LHCN-M2 (cell line): ENCODE data around the gene MPC1. TPM values are rescaled to one million over a fixed set of nuclear protein-coding genes. Genes with fewer than 3 reads are reported as not detected.
"Not testable (repeated sequence)": the region's sequence is repeated elsewhere in the genome, so short reads cannot be mapped to it uniquely, and the experiment has no call there.

ENCODE experiments used
- DNase-seq: peaks from one replicate; pipeline ENCODE4 v3.0.0-alpha.2; 2012; ENCODE audit warnings: low read depth
- total RNA-seq: library from RNA; depleted of rRNA; stranded (reverse); fragments of >200 nt; gene quantifications from 2 replicates; pipeline ENCODE4 v1.2.3, GENCODE V29; 2014

Gene MPC1
- total RNA-seq, 1 experiment from 2014 or later: 22.7 TPM

GRCh38 chr6:166381733-166382499 lies 824 bp downstream of the MPC1 start:
- DNase-seq: peak; percentile 39

GRCh38 chr6:166381381-166381732 lies 1.4 kb downstream of the MPC1 start:
- DNase-seq: no peak

DNA sequence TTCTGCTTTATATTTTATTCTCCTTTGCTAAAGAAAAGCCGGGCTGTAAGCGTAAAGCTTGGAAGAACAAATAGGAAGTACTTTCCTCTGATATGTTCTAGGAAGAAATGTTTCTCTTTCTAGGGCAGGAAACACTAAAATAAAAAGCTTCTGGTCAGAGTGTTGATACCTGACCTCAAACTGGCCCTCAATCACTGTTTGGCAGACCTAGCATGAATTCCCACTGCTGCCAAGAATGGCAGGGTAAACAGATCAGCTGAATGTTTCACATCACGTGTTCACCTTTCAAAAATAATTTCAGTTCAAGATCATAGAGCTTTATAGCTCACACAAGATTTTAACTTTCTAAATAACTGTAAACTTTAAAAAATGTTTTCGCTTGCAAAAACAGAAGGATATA lies 2.9 kb downstream of the MPC1 start:
- no peak for DNase-seq

GRCh38 chr6:166379103-166379586 lies 3.6 kb downstream of the MPC1 start:
- DNase-seq: no peak

DNA sequence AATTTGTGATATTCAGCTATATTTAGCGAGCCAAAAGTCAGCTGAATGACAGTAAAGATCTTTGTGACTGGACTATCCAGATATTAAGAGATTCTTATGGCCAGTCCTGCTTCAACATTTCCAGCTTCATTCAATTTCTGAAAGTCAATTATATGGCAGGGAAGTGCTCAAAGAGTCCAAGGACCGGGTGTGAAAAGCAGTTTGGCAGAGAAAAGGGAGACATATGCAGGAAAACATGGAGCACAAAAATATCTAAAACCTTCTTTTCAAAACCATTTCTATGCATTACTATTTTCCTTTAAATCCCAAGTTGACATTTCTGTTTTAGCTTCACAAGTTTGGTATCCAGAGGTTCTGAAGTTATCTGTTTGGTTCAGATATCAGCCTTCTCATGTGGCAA lies 5.0 kb downstream of the MPC1 start:
- no peak for DNase-seq

GRCh38 chr6:166375013-166375412 lies 7.7 kb downstream of the MPC1 start:
- no peak for DNase-seq

GRCh38 chr6:166370489-166370888 lies 12.3 kb downstream of the MPC1 start:
- no peak for DNase-seq

GRCh38 chr6:166369782-166370181 lies 13.0 kb downstream of the MPC1 start:
- DNase-seq: no peak

- DNase-seq: no peak
Observed at GRCh38 chr6:166366921-166367320, 15.8 kb downstream of the MPC1 start.

DNA sequence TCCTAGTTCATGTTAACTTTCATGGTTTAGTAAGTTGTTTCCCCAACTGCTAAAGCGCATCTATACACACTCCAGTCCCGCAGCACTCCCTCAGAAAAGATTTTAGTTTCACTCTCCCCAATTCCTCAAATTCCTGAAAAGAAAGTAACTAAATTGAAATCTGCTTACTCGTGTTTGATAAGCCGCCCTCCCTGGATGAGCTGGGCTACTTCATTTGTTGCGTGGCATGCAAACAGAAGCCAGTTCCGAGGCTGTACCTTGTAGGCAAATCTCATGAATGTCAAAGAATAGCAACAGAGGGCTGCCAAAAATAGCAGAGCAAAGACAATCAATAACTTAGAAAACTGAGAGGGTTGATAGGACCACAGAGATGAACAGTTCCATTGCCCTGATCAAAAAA lies 16.9 kb downstream of the MPC1 start:
- no peak for DNase-seq

DNA sequence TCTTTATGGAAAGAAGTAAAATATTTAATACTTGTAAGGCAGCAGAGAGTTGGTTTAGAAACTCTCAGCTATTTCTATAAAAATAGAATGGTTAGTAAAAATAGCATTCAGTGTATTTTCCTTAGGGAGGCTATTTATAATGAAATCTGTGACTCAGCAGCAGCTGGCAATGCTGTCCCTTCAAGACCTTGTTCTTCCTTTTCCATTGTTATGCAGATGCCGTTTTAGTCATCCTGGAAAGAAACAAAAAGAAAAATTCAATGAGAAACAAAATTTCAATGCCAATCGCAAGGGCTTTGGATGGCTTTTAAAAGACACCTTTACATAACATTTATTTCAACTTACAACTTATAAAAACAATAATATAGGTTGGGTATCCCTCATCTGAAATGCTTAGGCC lies 17.5 kb downstream of the MPC1 start:
- DNase-seq: peak; percentile 81

DNA sequence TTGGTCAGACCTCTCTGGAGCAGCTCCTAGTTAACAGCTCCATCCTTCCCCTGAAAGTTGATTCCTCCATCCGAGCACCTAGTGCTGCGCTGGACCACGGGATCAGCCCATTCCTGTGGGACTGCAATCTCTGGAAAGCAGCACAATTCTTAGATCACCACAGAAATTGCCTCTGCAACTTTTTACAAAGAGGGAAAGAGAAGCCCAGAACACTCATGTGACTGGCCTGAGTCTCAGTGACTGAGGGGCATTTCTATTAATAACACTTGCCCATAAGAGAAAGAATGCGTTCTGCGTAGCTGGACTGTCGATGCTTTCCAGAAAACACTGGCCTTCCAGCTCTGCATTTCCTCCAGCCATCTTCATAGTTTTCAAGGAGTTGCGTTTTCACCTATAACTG lies 18.3 kb downstream of the MPC1 start:
- DNase-seq: no peak

DNA sequence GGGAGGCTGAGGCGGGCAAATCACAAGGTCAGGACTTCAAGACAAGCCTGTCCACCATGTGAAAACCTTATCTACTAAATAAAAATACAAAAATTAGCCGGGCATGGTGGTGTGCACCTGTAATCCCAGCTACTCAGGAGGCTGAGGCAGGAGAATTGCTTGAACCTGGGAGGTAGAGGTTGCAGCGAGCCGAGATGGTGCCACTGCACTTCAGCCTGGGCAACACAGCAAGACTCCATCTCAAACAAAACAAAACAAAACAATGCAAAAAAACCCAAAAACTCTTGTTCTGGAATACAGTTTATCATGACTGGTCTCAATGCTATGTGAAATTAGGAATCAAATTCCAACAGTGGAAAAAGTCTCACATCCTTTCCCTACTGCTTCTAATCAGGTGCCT lies 20.3 kb downstream of the MPC1 start:
- not testable (repeated sequence) for DNase-seq

DNA sequence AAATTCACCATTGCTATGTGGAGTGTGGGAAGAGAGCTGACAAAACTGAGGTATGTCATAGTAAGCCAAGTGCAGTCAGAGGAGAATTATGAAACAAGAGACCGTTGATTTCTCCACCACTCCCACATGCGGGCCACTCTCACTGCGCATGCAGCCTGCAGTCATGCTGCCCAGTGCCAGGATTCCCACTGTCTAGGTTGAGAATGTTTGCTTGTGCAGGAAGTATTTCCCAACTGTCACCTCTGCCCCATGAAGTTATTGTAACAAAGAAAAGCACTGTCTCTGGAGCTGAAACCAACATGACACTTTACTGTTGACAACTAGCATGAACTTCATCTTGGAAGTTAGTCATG lies 21.7 kb downstream of the MPC1 start:
- peak; percentile 71 for DNase-seq

DNA sequence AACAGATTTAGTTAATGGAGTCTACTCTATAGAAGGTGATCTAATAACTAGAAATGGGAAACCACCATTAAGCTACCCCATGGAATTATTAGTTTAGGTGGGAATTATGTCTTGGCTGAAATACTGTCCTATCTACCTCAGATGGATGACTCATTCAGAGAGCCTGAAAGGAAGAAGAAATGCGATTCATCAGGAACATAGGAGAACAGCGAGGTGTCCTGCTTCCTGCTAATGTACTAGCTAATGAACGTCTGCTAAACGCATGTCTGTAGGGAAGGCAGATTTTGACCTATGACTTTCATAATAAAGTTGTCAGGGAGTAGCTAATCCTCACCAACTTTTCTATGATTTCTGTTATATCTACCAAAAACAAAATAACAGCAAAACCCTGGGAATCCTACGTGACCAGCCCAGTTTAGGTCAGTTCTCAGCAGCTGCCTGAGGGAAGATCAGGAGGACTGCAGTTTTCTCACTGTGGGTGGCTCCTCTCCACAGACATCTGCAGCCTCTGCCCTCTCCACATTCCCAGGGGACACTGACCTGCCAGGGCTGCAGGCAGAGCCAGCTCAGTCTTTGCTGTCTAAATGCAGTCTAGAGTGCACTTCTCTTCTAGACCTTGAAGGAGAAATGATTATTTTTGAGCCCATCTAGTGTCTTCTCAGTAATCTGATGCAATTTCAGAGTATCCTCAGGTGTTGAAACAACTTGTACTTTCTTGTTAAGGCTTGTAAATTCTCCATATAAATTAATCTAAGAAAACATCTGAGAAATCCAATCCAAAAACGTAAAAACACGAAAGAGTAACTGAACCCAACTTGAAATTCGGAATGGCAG lies 22.3 kb downstream of the MPC1 start:
- peak; percentile 74 for DNase-seq

GRCh38 chr6:166355552-166355951 lies 27.2 kb downstream of the MPC1 start:
- DNase-seq: no peak

DNA sequence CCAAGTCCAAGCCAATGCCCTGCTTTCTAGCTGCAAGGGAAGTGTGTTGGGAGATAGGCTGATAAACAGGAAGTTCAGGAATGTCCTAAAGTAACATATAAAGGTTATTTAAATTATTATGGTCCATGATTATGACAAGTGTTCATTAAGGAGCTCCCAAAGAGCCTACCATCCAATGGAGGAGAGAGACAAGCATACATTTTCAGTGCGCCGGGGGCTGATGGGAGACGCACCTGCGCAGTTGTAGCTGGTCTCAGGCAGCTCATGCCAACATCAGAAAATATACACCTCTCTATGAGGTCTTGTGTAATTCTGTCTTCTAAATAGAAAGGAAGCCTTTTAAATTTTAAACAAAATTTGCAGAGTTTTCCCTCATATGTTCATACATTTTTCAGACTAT lies 27.8 kb downstream of the MPC1 start:
- no peak for DNase-seq

- no peak for DNase-seq
Observed at GRCh38 chr6:166354143-166354542, 28.6 kb downstream of the MPC1 start.

DNA sequence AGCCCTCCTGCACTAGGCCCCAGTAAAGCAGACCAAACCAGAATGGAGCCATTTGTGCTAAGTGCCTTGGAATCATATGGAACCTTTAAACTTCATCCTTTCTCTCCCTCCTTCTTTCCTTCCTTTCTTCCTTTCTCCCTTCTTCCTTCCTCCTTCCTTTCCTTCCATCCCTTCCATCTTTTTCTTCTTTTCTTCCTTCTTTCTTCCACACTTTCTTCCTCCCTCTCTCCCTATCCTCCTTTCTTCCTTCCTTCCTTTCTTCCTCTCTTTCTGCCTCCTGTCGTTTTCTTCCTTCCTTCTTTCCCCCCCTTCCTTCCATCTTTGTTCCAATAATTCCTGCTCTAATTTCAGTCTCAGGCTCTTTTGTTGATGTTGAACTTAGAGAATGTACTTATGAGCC lies 29.2 kb downstream of the MPC1 start:
- no peak for DNase-seq

- no peak for DNase-seq
Observed at GRCh38 chr6:166352923-166353322, 29.8 kb downstream of the MPC1 start.

GRCh38 chr6:166351715-166352285 lies 30.9 kb downstream of the MPC1 start:
- no peak for DNase-seq

GRCh38 chr6:166348305-166348949 lies 34.3 kb downstream of the MPC1 start:
- no peak for DNase-seq
